COR-L47 (cell line): ENCODE data around the gene PTPRD.
A peak's percentile ranks its signal among the peaks of the same experiment; 100 is the strongest.

Source experiments
- DNase-seq: peaks from one replicate; lab custom pipeline; 2025; lab: John Stamatoyannopoulos, UW

The PTPRD gene

GRCh38 chr9:8903077-8903476, 1709.7 kb downstream of the PTPRD start:
- no peak for DNase-seq

GRCh38 chr9:8901146-8901545, 1711.7 kb downstream of the PTPRD start:
- DNase-seq: no peak

GRCh38 chr9:8899511-8899910, 1713.3 kb downstream of the PTPRD start:
- DNase-seq: no peak

- peak; percentile 52 for DNase-seq
Observed at GRCh38 chr9:8895861-8896224, 1717.0 kb downstream of the PTPRD start.

- DNase-seq: no peak
Observed at GRCh38 chr9:8895106-8895860, 1717.5 kb downstream of the PTPRD start.

- no peak for DNase-seq
Observed at GRCh38 chr9:8890695-8891094, 1722.1 kb downstream of the PTPRD start.

- no peak for DNase-seq
Observed at GRCh38 chr9:8889100-8889499, 1723.7 kb downstream of the PTPRD start.

- no peak for DNase-seq
Observed at GRCh38 chr9:8888591-8888990, 1724.2 kb downstream of the PTPRD start.

GRCh38 chr9:8887369-8887768, 1725.4 kb downstream of the PTPRD start:
- DNase-seq: no peak

- no peak for DNase-seq
Observed at GRCh38 chr9:8883321-8883720, 1729.5 kb downstream of the PTPRD start.

- DNase-seq: peak; percentile 42
Observed at GRCh38 chr9:8880060-8880459, 1732.7 kb downstream of the PTPRD start.

GRCh38 chr9:8879284-8879683, 1733.5 kb downstream of the PTPRD start:
- no peak for DNase-seq

GRCh38 chr9:8877753-8878494, 1734.9 kb downstream of the PTPRD start:
- no peak for DNase-seq

- DNase-seq: no peak
Observed at GRCh38 chr9:8876303-8876702, 1736.5 kb downstream of the PTPRD start.

- DNase-seq: no peak
Observed at GRCh38 chr9:8874482-8874881, 1738.3 kb downstream of the PTPRD start.

GRCh38 chr9:8872802-8873201, 1740.0 kb downstream of the PTPRD start:
- DNase-seq: no peak

GRCh38 chr9:8871796-8872445, 1740.9 kb downstream of the PTPRD start:
- DNase-seq: no peak

- DNase-seq: no peak
Observed at GRCh38 chr9:8871396-8871795, 1741.4 kb downstream of the PTPRD start.

- no peak for DNase-seq
Observed at GRCh38 chr9:8869812-8870211, 1743.0 kb downstream of the PTPRD start.

GRCh38 chr9:8868632-8869031, 1744.2 kb downstream of the PTPRD start:
- no peak for DNase-seq

- no peak for DNase-seq
Observed at GRCh38 chr9:8867148-8867547, 1745.7 kb downstream of the PTPRD start.

- DNase-seq: no peak
Observed at GRCh38 chr9:8864545-8864896, 1748.3 kb downstream of the PTPRD start.

- no peak for DNase-seq
Observed at GRCh38 chr9:8863886-8864544, 1748.8 kb downstream of the PTPRD start.
